ENCODE results near the gene SDK2. TPM values are rescaled to one million over a fixed set of nuclear protein-coding genes. Genes with fewer than 3 reads are reported as not detected.
A peak's percentile ranks its signal among the peaks of the same experiment; 100 is the strongest.

Gene SDK2
- total and polyA plus RNA-seq, 2 of the 8 experiments (the other 6 are each of a cell fraction or from before 2014, with no cell fraction given) = 3.9 to 4.1 TPM

DNA sequence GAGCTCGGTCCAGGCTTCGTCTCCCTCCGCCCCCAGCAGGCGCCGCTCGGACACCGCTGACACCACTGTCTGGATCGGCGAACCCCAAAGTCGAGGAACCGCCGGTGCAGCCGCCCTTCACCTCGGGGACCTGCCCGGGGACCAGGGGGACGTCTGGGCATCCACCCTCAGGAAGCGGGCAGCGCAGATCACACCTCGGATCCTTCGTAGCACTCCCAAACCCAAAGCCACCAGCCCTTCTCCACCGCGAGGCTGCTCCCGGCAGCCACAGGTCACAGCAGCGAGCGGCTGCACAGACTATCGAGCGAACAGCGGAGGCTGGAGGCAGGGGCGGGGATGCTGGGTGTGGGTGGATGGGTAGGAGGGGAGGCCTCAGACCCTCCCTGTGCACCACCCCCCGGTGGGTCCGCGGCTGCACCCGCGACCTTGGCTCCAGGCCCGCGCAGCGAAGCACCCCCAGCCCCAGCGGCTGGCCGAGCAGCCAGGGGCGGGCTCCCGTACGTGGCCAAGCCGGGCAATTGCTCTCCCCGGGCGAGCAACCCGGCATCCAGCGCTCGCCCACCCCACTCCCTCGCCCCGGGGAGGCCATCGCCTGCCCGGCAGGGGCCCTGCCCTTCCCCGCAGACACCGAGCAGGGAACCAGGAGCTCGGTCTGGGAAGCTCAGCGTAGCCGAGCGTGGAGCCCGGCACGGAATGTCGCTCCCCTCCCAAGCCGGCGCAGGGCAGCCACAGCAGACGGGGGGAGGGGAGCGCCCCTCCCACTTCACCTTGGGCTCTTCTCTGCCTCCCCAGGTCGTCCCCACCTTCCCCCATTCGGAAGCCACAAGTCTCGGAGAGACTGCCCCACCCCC, 1.0 kb downstream of the SDK2 start (continued):
- no peak for TF ChIP-seq FOSL1 (IDR thresholded peaks at IDR 0.05; ENCODE audit: insufficient read depth, low read depth, low read length)
- peak; percentile 29 to 38; a peak in 3 of 4 replicates for TF ChIP-seq RAD21 (IDR thresholded peaks at IDR 0.05 in 1 of 2, conservative IDR thresholded peaks at IDR 0.05 in 1 of 2; ENCODE audit: low read depth in 2 of 2, low read length in 2 of 2)
- no peak for TF ChIP-seq CHD1 (IDR thresholded peaks at IDR 0.05; ENCODE audit: low read depth, low read length)
- TF ChIP-seq EP300 (IDR thresholded peaks at IDR 0.05; ENCODE audit: borderline replicate concordance in 1 of 2, low read depth in 2 of 2, low read length in 2 of 2) = no peak
- no peak for TF ChIP-seq POLR2AphosphoS5 (IDR thresholded peaks at IDR 0.05; ENCODE audit: low read depth, low read length)
- no peak for TF ChIP-seq NRF1 (IDR thresholded peaks at IDR 0.05; ENCODE audit: low read depth, low read length)
- no peak for TF ChIP-seq GTF2F1 (IDR thresholded peaks at IDR 0.05; ENCODE audit: borderline replicate concordance, low read depth, low read length)
- TF ChIP-seq, protein P1, sequence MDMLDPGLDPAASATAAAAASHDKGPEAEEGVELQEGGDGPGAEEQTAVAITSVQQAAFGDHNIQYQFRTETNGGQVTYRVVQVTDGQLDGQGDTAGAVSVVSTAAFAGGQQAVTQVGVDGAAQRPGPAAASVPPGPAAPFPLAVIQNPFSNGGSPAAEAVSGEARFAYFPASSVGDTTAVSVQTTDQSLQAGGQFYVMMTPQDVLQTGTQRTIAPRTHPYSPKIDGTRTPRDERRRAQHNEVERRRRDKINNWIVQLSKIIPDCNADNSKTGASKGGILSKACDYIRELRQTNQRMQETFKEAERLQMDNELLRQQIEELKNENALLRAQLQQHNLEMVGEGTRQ (IDR thresholded peaks at IDR 0.05; ENCODE audit: low read length) = no peak
- TF ChIP-seq CBX5 (IDR thresholded peaks at IDR 0.05; ENCODE audit: low read depth, low read length) = no peak
- peak; percentile 80 for TF ChIP-seq ASH2L (IDR thresholded peaks at IDR 0.05; ENCODE audit: low read length)
- TF ChIP-seq CEBPB (IDR thresholded peaks at IDR 0.05; ENCODE audit: low read depth, low read length) = no peak
- TF ChIP-seq SIRT6 (IDR thresholded peaks at IDR 0.05; ENCODE audit: low read length) = no peak
- TF ChIP-seq BCL11A (IDR thresholded peaks at IDR 0.05; ENCODE audit: low read depth in 2 of 2, low read length in 2 of 2) = no peak
- TF ChIP-seq POLR2A (IDR thresholded peaks at IDR 0.05; ENCODE audit: control extremely low read depth in 1 of 2, low read depth in 2 of 2, low read length in 2 of 2) = no peak
- peak; percentile 54; the same call in 1 of the 2 replicates for TF ChIP-seq RBBP5 (IDR thresholded peaks at IDR 0.05; ENCODE audit: borderline replicate concordance, low read depth, low read length)
- TF ChIP-seq TBP (IDR thresholded peaks at IDR 0.05; ENCODE audit: low read depth, low read length) = no peak
- TF ChIP-seq SRF (IDR thresholded peaks at IDR 0.05; ENCODE audit: low read depth, low read length) = no peak
- no peak for TF ChIP-seq SIX5 (IDR thresholded peaks at IDR 0.05; ENCODE audit: low read depth, low read length)
- no peak for TF ChIP-seq NANOG (IDR thresholded peaks at IDR 0.05; ENCODE audit: insufficient read depth, low read depth, low read length, poor library complexity, severe bottlenecking)
- TF ChIP-seq, protein P2, sequence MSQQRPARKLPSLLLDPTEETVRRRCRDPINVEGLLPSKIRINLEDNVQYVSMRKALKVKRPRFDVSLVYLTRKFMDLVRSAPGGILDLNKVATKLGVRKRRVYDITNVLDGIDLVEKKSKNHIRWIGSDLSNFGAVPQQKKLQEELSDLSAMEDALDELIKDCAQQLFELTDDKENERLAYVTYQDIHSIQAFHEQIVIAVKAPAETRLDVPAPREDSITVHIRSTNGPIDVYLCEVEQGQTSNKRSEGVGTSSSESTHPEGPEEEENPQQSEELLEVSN (IDR thresholded peaks at IDR 0.05) = 0 out of 2 replicates have a peak, but pooled peaks have one; percentile 20
- TF ChIP-seq, protein P3, sequence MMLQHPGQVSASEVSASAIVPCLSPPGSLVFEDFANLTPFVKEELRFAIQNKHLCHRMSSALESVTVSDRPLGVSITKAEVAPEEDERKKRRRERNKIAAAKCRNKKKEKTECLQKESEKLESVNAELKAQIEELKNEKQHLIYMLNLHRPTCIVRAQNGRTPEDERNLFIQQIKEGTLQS (IDR thresholded peaks at IDR 0.05; ENCODE audit: insufficient read depth, low read depth, low read length) = no peak
- TF ChIP-seq SUZ12 (IDR thresholded peaks at IDR 0.05; ENCODE audit: low read length) = peak; percentile 55
